ENCODE results near the gene MRPS14. TPM values are rescaled to one million over a fixed set of nuclear protein-coding genes. Genes with fewer than 3 reads are reported as not detected.

MRPS14 gene
- total and polyA plus RNA-seq, 2 donors (not counting 1 experiment from before 2014, with no cell fraction given) = 9.1 to 29.4 TPM

- under 1% methylated on average over 71 of the region's 71 CpGs for WGBS (ENCODE audit: insufficient coverage)
- peaks cover 16% of the 10 kb centered on the region for H4K20me1 ChIP-seq (ENCODE audit: control insufficient read depth, insufficient read depth, low read length, poor library complexity, severe bottlenecking)
- CTCF ChIA-PET = interaction anchor here (0.9 to 4.2 kb wide), 7 partner anchors 14 to 229 kb away, joined by 3 to 22 read pairs (median 12); partner anchors contain the start of gene MRPS14
Measured at GRCh38 chr1:174999936-175000696, 23.1 kb downstream of the MRPS14 start, which contains the start of gene CACYBP. CACYBP (plus strand) TSS chr1:174999947; CDS start chr1:175000181, 234 bp downstream.

More at GRCh38 chr1:174999936-175000696, 23.1 kb downstream of the MRPS14 start, which contains the start of gene CACYBP:
- intact Hi-C loops (cut with micrococcal nuclease) = loop anchor here (1.0 to 10.0 kb wide), 6 partner anchors 23 to 1176 kb away; partner anchors contain the start of genes CENPL, DARS2, MRPS14 and RC3H1
- H3K27me3 Mint-ChIP-seq = no peaks in the 10 kb centered on the region
- peak within 1 kb of the TSS; percentile 73 to 93 (median 91) for H3K4me3 ChIP-seq (ENCODE audit: control extremely low read depth in 1 of 5, extremely low read depth in 1 of 5, insufficient read depth in 1 of 5, low read depth in 2 of 5, low read length in 4 of 5)
- peak within 1 kb of the TSS; percentile 99 for H3K9ac ChIP-seq (ENCODE audit: low read length)
- H3K4me3 Mint-ChIP-seq = no peak within 1 kb of the TSS
- H3K4me1 Mint-ChIP-seq = peaks cover 36% of the 10 kb centered on the region
- no peaks in the 10 kb centered on the region for H3K27me3 ChIP-seq (replicated peaks in 1 of 4; ENCODE audit: control extremely low read depth in 1 of 4, control insufficient read depth in 3 of 4, insufficient read depth in 4 of 4, low read length in 3 of 4)
- no peak for DNase-seq
- no peak within 1 kb of the TSS for H3K27ac Mint-ChIP-seq
- H3K36me3 ChIP-seq (replicated peaks in 1 of 2; ENCODE audit: control extremely low read depth in 1 of 2, control insufficient read depth in 1 of 2, extremely low read depth in 1 of 2, insufficient read depth in 2 of 2, low read length in 1 of 2) = peaks cover 1% of the 10 kb centered on the region in 2 experiments
- H3K9me3 ChIP-seq (ENCODE audit: control extremely low read depth in 1 of 3, control insufficient read depth in 2 of 3, insufficient read depth in 1 of 3, low read length in 2 of 3) = no peaks in the 10 kb centered on the region
- POLR2A ChIA-PET = interaction anchor here (0.8 to 3.3 kb wide), 12 partner anchors 10 to 1133 kb away, joined by 3 to 57 read pairs (median 4); partner anchors contain the start of genes MRPS14 and ZBTB37
- H3K79me2 ChIP-seq (ENCODE audit: control insufficient read depth, insufficient read depth, low read length) = peaks cover 52% of the 10 kb centered on the region
- peak within 1 kb of the TSS; percentile 99 for H3K27ac ChIP-seq (ENCODE audit: low read length in 2 of 2)
- ATAC-seq (ENCODE audit: low read depth) = no peak
- TF ChIP-seq CTCF (IDR thresholded peaks at IDR 0.05) (no peak), EZH2 (IDR thresholded peaks at IDR 0.05; ENCODE audit: borderline replicate concordance, insufficient read depth, low read depth, low read length, poor library complexity, severe bottlenecking) (no peak)
- H3K4me2 ChIP-seq (replicated peaks; ENCODE audit: low read depth, low read length, poor library complexity, severe bottlenecking) = peak within 1 kb of the TSS; percentile 91
- H3K9me3 Mint-ChIP-seq (ENCODE audit: insufficient read depth) = no peaks in the 10 kb centered on the region
- peaks cover 22 to 23% of the 10 kb centered on the region in 2 donors for H3K4me1 ChIP-seq (ENCODE audit: control insufficient read depth in 2 of 2, insufficient read depth in 2 of 2, low read length in 2 of 2)
- peak within 1 kb of the TSS; percentile 77 for H2AFZ ChIP-seq (ENCODE audit: insufficient read depth, low read depth, low read length, poor library complexity, severe bottlenecking)

Data from B cell (primary cell).